HG03139 (cell line): Measurements from ENCODE around the gene PEAR1.

Source experiments
- ATAC-seq: cut with Tn5 transposase; IDR thresholded peaks from one replicate; pipeline ENCODE4 v1.9.1; 2021; ENCODE audit not compliant: unreplicated experiment

The PEAR1 gene

GRCh38 chr1:156958247-156958714 is 64.8 kb downstream of the PEAR1 start:
- no peak for ATAC-seq

- no peak for ATAC-seq
Measured at GRCh38 chr1:156959414-156959813, 65.9 kb downstream of the PEAR1 start.

- ATAC-seq, result no peak
Measured at GRCh38 chr1:156959925-156960324, 66.4 kb downstream of the PEAR1 start.

GRCh38 chr1:156961709-156962108 is 68.2 kb downstream of the PEAR1 start:
- no peak for ATAC-seq

- no peak for ATAC-seq
Measured at GRCh38 chr1:156963621-156964020, 70.1 kb downstream of the PEAR1 start.

GRCh38 chr1:156964441-156964840 is 70.9 kb downstream of the PEAR1 start:
- ATAC-seq, result no peak
